Measurements from ENCODE around the gene ACER1. TPM values are rescaled to one million over a fixed set of nuclear protein-coding genes. Genes with fewer than 3 reads are reported as not detected.
"Not testable (repeated sequence)": the region's sequence is repeated elsewhere in the genome, so short reads cannot be mapped to it uniquely, and the experiment has no call there.

Gene ACER1
- total RNA-seq, 3 donors from 2014 or later = not detected

DNA sequence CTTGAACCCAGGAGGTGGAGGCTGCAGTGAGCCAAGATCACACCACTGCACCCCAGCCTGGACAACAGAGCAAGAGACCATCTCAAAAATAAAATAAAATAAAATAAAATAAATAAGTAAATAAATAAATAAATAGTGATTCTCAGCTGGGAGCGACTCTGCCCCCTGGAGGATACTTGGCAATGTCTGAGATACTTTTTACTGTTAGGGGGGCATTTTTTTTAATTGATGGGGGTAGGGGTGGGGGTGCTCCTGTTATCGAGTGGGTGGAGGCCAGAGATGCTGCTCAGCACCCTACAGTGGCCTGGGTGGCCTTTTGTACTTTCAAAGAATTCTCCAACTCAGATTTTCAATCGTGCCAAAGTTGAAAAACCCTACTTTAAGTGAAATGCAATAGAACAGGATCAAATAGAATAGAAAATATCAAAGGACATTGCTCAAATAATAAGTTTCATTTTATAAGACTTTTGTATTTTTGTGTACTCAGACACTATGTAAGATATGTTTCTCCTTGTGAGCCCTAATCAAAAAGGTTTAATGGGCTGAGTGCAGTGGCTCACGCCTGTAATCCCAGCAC is 20.8 kb upstream of the ACER1 start:
- ATAC-seq (no peak), DNase-seq (no peak)
- H3K4me3 ChIP-seq = no peak overlapping the region
- TF ChIP-seq, protein P1, sequence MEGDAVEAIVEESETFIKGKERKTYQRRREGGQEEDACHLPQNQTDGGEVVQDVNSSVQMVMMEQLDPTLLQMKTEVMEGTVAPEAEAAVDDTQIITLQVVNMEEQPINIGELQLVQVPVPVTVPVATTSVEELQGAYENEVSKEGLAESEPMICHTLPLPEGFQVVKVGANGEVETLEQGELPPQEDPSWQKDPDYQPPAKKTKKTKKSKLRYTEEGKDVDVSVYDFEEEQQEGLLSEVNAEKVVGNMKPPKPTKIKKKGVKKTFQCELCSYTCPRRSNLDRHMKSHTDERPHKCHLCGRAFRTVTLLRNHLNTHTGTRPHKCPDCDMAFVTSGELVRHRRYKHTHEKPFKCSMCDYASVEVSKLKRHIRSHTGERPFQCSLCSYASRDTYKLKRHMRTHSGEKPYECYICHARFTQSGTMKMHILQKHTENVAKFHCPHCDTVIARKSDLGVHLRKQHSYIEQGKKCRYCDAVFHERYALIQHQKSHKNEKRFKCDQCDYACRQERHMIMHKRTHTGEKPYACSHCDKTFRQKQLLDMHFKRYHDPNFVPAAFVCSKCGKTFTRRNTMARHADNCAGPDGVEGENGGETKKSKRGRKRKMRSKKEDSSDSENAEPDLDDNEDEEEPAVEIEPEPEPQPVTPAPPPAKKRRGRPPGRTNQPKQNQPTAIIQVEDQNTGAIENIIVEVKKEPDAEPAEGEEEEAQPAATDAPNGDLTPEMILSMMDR (IDR thresholded peaks at IDR 0.05) = no peak
- intact Hi-C loops (cut with DNase I, micrococcal nuclease) = no loop called here
- no peaks in the 10 kb centered on the region for H3K36me3 ChIP-seq (ENCODE audit: low read depth)
- no peaks in the 10 kb centered on the region for H3K9me3 ChIP-seq
- H3K4me1 ChIP-seq (ENCODE audit: low read depth) = no peaks in the 10 kb centered on the region

DNA sequence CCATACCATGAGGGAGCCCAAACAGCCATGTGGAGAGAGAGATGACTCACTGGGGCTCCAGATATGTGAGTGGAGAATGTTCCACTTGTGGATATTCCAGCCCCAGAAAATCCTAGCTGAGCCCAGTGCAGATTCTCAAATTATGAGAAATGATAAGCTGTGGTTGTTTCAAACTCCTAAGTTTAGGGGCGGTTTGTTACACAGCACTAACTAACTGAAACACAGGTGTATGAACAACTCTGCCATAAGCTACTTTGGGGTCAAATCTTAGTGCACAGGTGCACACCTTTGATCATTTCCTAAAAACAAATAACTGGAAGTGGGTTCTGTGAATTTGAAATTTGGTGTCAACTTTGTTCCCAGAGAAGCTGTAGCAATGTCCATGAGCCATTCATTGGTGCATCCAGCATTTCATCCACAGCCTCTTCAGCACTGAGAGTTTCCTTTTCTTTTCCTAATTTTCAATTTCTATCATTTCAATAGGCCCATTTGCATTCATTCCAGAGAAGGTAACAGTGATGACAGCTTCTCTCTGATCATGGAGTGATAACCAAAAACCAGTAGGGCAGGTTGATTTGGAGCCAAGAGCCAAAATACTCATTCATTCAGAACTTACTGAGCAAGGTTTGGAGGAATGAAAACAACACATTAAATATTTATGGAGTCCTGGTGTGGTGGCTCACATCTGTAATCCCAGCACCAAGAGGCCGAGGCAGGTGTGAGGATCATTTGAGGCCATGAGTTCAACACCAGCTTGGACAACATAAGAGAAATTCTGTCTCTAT is 19.2 kb upstream of the ACER1 start:
- Histone ChIP-seq H3K36me3 (ENCODE audit: low read depth) (no peaks in the 10 kb centered on the region), H3K4me3 (no peak overlapping the region), H3K9me3 (no peaks in the 10 kb centered on the region), H3K4me1 (ENCODE audit: low read depth) (no peaks in the 10 kb centered on the region)
- TF ChIP-seq, protein P1 (IDR thresholded peaks at IDR 0.05) = no peak
- no peak for ATAC-seq
- no peak for DNase-seq
- intact Hi-C loops (cut with DNase I, micrococcal nuclease) = no loop called here

DNA sequence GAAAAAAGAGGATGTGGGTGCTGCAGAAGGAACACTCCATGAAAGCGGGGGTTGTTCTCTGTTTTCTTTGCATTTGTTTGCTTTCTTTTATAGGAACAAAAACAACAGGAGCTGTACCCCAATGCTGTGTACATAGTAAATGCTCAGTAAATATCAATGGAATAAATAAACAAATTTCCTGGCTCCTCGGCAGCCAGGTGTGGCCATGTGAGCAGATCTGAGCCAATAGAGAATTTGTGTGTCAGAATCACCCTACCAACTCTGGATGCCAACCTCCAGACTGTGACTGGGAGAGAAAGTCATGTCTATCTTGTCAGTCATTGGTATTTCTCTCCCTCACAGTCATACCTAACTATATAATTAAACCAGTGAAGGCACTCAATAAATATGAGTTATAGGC is 17.3 kb upstream of the ACER1 start:
- no peaks in the 10 kb centered on the region for H3K9me3 ChIP-seq
- no peaks in the 10 kb centered on the region for H3K4me1 ChIP-seq (ENCODE audit: low read depth)
- intact Hi-C loops (cut with DNase I, micrococcal nuclease) = no loop called here
- no peak overlapping the region for H3K4me3 ChIP-seq
- TF ChIP-seq, protein P1 (IDR thresholded peaks at IDR 0.05) = no peak
- DNase-seq (no peak), ATAC-seq (no peak)
- no peaks in the 10 kb centered on the region for H3K36me3 ChIP-seq (ENCODE audit: low read depth)

DNA sequence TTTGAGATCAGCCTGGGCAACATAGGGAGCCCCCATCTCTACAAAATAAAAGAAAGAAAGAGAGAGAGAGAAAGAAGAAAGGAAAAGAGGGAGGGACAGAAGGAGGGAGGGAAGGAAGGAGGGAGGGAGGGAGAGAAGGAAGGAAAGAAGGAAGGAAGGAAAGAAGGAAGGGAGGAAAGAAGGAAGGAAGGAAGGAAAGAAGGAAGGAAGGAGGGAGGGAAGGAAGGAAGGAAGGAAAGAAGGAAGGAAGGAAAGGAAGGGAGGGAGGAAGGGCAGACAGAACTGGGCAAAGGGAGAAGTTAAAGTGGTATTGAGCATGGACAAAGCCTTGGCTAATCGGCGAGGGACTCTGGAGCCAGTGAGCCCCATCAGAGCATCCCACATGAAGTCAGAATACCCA is 15.9 kb upstream of the ACER1 start:
- H3K36me3 ChIP-seq (ENCODE audit: low read depth); H3K9me3 ChIP-seq; intact Hi-C loops (cut with DNase I, micrococcal nuclease); ATAC-seq; H3K4me1 ChIP-seq (ENCODE audit: low read depth); DNase-seq; H3K4me3 ChIP-seq: not testable (repeated sequence)

DNA sequence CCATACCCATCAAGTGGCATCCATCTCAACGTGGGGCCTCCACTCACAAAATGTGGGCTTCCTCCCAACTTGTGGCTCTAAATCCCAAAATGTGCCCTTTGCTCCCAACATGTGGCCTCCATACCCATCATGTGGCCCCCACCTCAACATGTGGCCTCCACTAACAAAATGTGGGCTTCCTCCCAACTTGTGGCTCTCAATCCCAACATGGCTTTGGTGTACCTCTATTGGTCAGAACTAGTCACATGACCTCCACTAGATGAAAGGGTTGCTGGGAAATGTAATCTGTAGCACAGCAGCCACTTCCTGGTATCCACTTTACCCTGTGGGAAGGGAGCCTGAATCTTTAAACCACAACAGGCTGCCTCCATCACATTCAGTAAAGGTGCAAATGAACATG is 10.1 kb upstream of the ACER1 start:
- intact Hi-C loops (cut with DNase I, micrococcal nuclease) = no loop called here
- TF ChIP-seq, protein P1 (IDR thresholded peaks at IDR 0.05) = no peak
- H3K9me3 ChIP-seq = no peaks in the 10 kb centered on the region

DNA sequence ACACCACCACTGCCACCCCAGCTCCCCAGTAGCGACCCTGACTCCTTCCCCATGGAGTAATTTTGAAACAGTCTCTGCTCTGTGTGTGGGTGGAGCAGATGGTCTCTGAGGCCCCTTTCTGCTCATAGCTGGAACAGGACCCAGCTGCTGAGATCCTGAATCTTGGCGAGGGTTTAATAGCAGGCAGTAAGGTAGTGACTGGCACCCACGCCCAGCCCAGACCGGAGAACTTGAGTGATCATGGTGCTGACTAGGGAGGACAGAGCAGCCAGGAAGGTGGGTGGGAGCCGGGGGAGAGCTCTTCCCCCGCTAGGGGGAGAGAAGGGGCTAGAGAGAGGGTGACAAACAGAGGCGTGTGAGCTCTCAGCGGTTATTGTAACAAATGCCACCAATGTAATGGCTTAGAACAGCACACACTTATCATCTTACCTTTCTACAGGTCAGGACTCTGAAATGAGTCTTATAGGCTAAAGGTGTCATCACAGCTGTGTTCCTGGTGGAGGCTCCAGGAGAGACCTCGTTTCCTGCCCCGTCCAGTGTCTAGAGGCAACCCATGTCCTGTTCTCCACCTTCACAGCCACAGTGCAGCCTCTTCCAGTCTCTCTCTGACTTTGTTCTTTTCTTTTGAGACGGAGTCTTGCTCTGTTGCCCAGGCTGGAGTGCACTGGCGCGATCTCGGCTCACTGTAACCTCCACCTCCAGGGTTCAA is 7.2 kb upstream of the ACER1 start:
- Histone ChIP-seq H3K4me1 (ENCODE audit: low read depth) (no peaks in the 10 kb centered on the region), H3K36me3 (ENCODE audit: low read depth) (no peaks in the 10 kb centered on the region), H3K4me3 (no peak overlapping the region), H3K9me3 (no peaks in the 10 kb centered on the region)
- TF ChIP-seq, protein P1 (IDR thresholded peaks at IDR 0.05) = no peak
- ATAC-seq = no peak
- DNase-seq = no peak
- intact Hi-C loops (cut with DNase I, micrococcal nuclease) = no loop called here

More for the DNA sequence above, 10.1 kb upstream of the ACER1 start:
- Histone ChIP-seq H3K4me1 (ENCODE audit: low read depth) (no peaks in the 10 kb centered on the region), H3K4me3 (no peak overlapping the region), H3K36me3 (ENCODE audit: low read depth) (no peaks in the 10 kb centered on the region)
- ATAC-seq (no peak), DNase-seq (no peak)
